HepG2 (cell line): ENCODE results near the gene ZKSCAN4. TPM values are rescaled to one million over a fixed set of nuclear protein-coding genes. Genes with fewer than 3 reads are reported as not detected.

Experiments used
- HNF1A ChIP-seq, 2 experiments: sonication (generic) in 1 of 2; formaldehyde crosslinking in 1 of 2; IDR thresholded peaks; 2 replicates each; pipeline versions ENCODE4 v1.4.0 to v1.6.1; 2016 to 2020; ENCODE audit warnings: borderline replicate concordance in 1 of 2, low read depth in 1 of 2, mild to moderate bottlenecking in 1 of 2, missing genetic modification reagents in 1 of 2
- MTA1 ChIP-seq: sonication (generic); formaldehyde crosslinking; IDR thresholded peaks from 2 replicates; pipeline ENCODE4 v1.4.0; 2020; ENCODE audit warnings: missing genetic modification reagents, mild to moderate bottlenecking, borderline replicate concordance
- MYPOP ChIP-seq: sonication (generic); formaldehyde crosslinking; IDR thresholded peaks from 2 replicates; pipeline ENCODE4 v1.8.1; 2023; ENCODE audit warnings: mild to moderate bottlenecking, moderate library complexity, missing genetic modification reagents
- PRDM10 ChIP-seq: sonication (generic); formaldehyde crosslinking; IDR thresholded peaks from 2 replicates; pipeline ENCODE4 v1.4.0; 2020; ENCODE audit warnings: low read depth, missing genetic modification reagents
- ZBTB1 ChIP-seq: sonication (generic); formaldehyde crosslinking; IDR thresholded peaks from 2 replicates; pipeline ENCODE4 v1.4.0; 2020; ENCODE audit warnings: missing genetic modification reagents, borderline replicate concordance
- ZBTB42 ChIP-seq: sonication (generic); formaldehyde crosslinking; IDR thresholded peaks from 2 replicates; pipeline ENCODE4 v1.5.0; 2020; ENCODE audit warnings: mild to moderate bottlenecking, missing genetic modification reagents
- ZBTB49 ChIP-seq: sonication (generic); formaldehyde crosslinking; IDR thresholded peaks from 2 replicates; pipeline ENCODE4 v1.4.0; 2020; ENCODE audit warnings: missing genetic modification reagents, borderline replicate concordance
- ZFP36L2 ChIP-seq: sonication (generic); formaldehyde crosslinking; IDR thresholded peaks from 2 replicates; pipeline ENCODE4 v1.4.0; 2020; ENCODE audit warnings: missing genetic modification reagents
- ZNF207 ChIP-seq: fragments of 450-650 bp; IDR thresholded peaks from 2 replicates; pipeline ENCODE4 v1.6.1; 2016; ENCODE audit warnings: antibody characterized with exemption, borderline replicate concordance
- ZNF766 ChIP-seq: sonication (generic); formaldehyde crosslinking; IDR thresholded peaks from 2 replicates; pipeline ENCODE4 v1.5.0; 2020; ENCODE audit warnings: missing genetic modification reagents, borderline replicate concordance
- ZNF816 ChIP-seq: sonication (generic); formaldehyde crosslinking; IDR thresholded peaks from 2 replicates; pipeline ENCODE4 v1.8.0; 2022; ENCODE audit warnings: missing genetic modification reagents, mild to moderate bottlenecking, borderline replicate concordance
- ZSCAN21 ChIP-seq: sonication (generic); formaldehyde crosslinking; IDR thresholded peaks from 2 replicates; pipeline ENCODE4 v1.8.0; 2022; ENCODE audit warnings: mild to moderate bottlenecking, missing genetic modification reagents, moderate library complexity, borderline replicate concordance
- polyA plus RNA-seq, 8 experiments: library from polyadenylated mRNA; depleted of rRNA in 3 of 8; stranded (reverse) in 7 of 8; unstranded in 1 of 8; fragments of >200 nt; fragmentation: Illumina TruSeq in 4 of 8; extraction: Trizol in 4 of 8; gene quantifications; 2 replicates each; pipeline versions ENCODE4 v1.2.1 to v1.2.3, GENCODE V29; 2011 to 2016; ENCODE audit warnings: low read depth in 4 of 8, missing spikeins in 1 of 8, mixed read lengths in 1 of 8; ENCODE audit not compliant: insufficient read depth in 1 of 8
- total RNA-seq, 5 experiments: library from RNA; depleted of rRNA; stranded (reverse); fragments of >200 nt; fragmentation: Illumina TruSeq; extraction: Trizol; gene quantifications; 2 replicates each; pipeline ENCODE4 v1.2.3, GENCODE V29; 2016; ENCODE audit warnings: low read depth in 1 of 5

ZKSCAN4 gene
- total and polyA plus RNA-seq, 2 of the 13 experiments (the other 11 are each of a cell fraction or from before 2014, with no cell fraction given) = 2.9 to 7.8 TPM

GRCh38 chr6:28266962-28267694 lies 15.1 kb upstream of the ZKSCAN4 start, which contains the start of gene ZSCAN26 (continued):
- TF ChIP-seq ZBTB49 (CRISPR knock-in tag) = peak; percentile 64; the same call in 1 of the 2 replicates
- TF ChIP-seq MTA1 (CRISPR knock-in tag) = peak; percentile 85; the same call in 1 of the 2 replicates
- TF ChIP-seq ZBTB42 (CRISPR knock-in tag) = 0 out of 2 replicates have a peak, but pooled peaks have one; percentile 47
- peak; percentile 79; the same call in 1 of the 2 replicates for TF ChIP-seq ZBTB1 (CRISPR knock-in tag)
- TF ChIP-seq ZNF816 (CRISPR knock-in tag) = 0 out of 2 replicates have a peak, but pooled peaks have one; percentile 63
- peak; percentile 89; the same call in 1 of the 2 replicates for TF ChIP-seq ZNF766
- peak; percentile 88 for TF ChIP-seq ZSCAN21 (CRISPR knock-in tag)
- no peak for TF ChIP-seq ZNF207
- TF ChIP-seq MYPOP (CRISPR knock-in tag) = peak; percentile 67
- TF ChIP-seq HNF1A (IDR thresholded peaks at IDR 0.05; ENCODE audit: low read depth) = no peak
- TF ChIP-seq HNF1A (CRISPR knock-in tag; IDR thresholded peaks at IDR 0.05; ENCODE audit: borderline replicate concordance) = 0 out of 2 replicates have a peak, but pooled peaks have one; percentile 54
- no peak for TF ChIP-seq PRDM10
- peak; percentile 83; the same call in 1 of the 2 replicates for TF ChIP-seq ZFP36L2 (CRISPR knock-in tag)
